Mucosa of rectum (tissue), 2 donors: Measurements from ENCODE around the gene RFX8.
A peak's percentile ranks its signal among the peaks of the same experiment; 100 is the strongest.

Experiments
- H3K27ac ChIP-seq, 2 donors: one replicate each; pipeline ENCODE4 v1.7.0; 2013; ENCODE audit warnings: inconsistent platforms in 2 of 2, low read depth in 2 of 2, low read length in 2 of 2
- H3K27me3 ChIP-seq, 2 donors: one replicate each; pipeline ENCODE4 v1.7.0; 2013; ENCODE audit warnings: low read length in 2 of 2; ENCODE audit not compliant: control insufficient read depth in 2 of 2, insufficient read depth in 2 of 2
- H3K36me3 ChIP-seq, 2 donors: one replicate each; pipeline ENCODE4 v1.7.0; 2013; ENCODE audit warnings: low read length in 2 of 2; ENCODE audit not compliant: control insufficient read depth in 2 of 2, insufficient read depth in 2 of 2
- H3K4me1 ChIP-seq, 2 donors: one replicate each; pipeline ENCODE4 v1.7.0; 2013; ENCODE audit warnings: low read length in 2 of 2, mild to moderate bottlenecking in 1 of 2; ENCODE audit not compliant: control insufficient read depth in 2 of 2, insufficient read depth in 2 of 2
- H3K4me3 ChIP-seq, 2 donors: one replicate each; pipeline ENCODE4 v1.7.0; 2013; ENCODE audit warnings: low read length in 2 of 2
- H3K9ac ChIP-seq, 2 donors: one replicate each; pipeline ENCODE4 v1.7.0; 2013; ENCODE audit warnings: low read length in 2 of 2, low read depth in 1 of 2, mild to moderate bottlenecking in 1 of 2
- H3K9me3 ChIP-seq, 2 donors: one replicate each; pipeline ENCODE4 v1.7.0; 2013; ENCODE audit warnings: low read length in 2 of 2; ENCODE audit not compliant: control insufficient read depth in 2 of 2
- donor health status: healthy.
- donor health status: Normal muscosa, but diverticular disease.

RFX8 gene

DNA sequence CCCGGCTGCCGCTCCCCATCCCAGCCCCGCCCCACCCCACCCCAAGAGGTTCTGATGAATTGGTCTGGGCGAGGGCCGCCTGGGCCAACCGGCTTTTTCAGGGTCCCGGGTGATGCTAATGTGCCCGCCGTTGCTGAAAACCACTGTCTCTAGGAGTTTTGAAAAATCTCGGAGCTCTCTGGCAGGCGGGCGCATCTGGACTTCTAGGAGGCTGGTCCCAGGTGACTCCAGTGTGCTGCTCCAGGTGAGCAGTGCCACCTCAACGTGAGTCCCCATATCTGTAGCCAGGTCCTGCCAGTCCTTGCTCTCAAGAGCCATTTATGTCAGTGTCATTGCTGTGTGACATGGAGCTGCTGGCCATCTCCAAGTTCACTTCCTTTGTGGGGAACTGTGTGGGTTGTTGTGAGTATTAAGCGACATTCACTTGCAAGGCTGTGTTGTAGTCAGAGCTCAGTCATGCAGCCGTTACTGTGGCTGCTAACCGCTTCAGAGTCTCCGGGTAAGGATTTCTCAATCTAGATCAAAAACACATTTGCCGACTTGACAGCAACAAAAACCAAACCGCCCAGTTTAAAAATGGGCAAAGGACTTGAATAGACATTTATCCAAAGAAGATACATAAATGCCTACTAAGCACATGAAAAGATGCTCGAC lies at the start of gene RFX8:
RFX8 (minus strand) TSS at position 382 of the 654 bp plus-strand sequence. CDS start 8,264 bp downstream, outside the sequence.
- Histone ChIP-seq H3K27ac (no peak within 1 kb of the TSS), H3K4me1 (peaks cover 0 to 3% of the 10 kb centered on the region in 2 donors), H3K9ac (peak within 1 kb of the TSS in 1 of 2 donors; percentile 45), H3K9me3 (no peaks in the 10 kb centered on the region), H3K36me3 (no peaks in the 10 kb centered on the region), H3K27me3 (peaks cover 0 to 10% of the 10 kb centered on the region in 2 donors), H3K4me3 (peak within 1 kb of the TSS; percentile 46 to 57)

GRCh38 chr2:101521487-101521886 lies 46.6 kb upstream of the RFX8 start:
- no peak overlapping the region for H3K27ac ChIP-seq
- H3K9me3 ChIP-seq: peaks cover 0 to 3% of the 10 kb centered on the region in 2 donors
- H3K36me3 ChIP-seq: no peaks in the 10 kb centered on the region

DNA sequence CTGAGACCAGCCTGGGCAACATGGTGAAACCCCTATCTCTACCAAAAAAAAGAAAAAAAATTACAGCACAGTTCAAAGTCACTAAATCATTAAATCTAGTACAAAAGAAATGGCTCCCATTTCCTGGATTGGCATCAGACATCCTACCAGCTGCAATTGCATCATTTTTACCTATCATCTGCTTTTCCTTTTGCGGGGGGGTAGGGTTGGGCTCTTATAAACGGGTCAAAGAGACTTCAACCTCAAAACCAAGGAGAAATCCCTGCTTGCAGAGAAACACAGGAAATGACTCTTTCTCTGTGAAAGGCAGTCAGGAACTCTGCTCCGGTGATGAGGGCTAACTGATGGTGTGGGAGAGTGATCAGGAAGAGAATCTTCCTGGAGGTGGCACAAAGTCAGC lies 45.3 kb upstream of the RFX8 start:
- no peak overlapping the region for H3K4me3 ChIP-seq
- H3K36me3 ChIP-seq: no peaks in the 10 kb centered on the region
- H3K27ac ChIP-seq: no peak overlapping the region
- no peaks in the 10 kb centered on the region for H3K4me1 ChIP-seq
- no peak overlapping the region for H3K9ac ChIP-seq
- H3K9me3 ChIP-seq: peaks cover 0 to 3% of the 10 kb centered on the region in 2 donors
- no peaks in the 10 kb centered on the region for H3K27me3 ChIP-seq

More at GRCh38 chr2:101521487-101521886, 46.6 kb upstream of the RFX8 start:
- Histone ChIP-seq H3K4me3 (no peak overlapping the region), H3K9ac (no peak overlapping the region), H3K4me1 (no peaks in the 10 kb centered on the region), H3K27me3 (no peaks in the 10 kb centered on the region)

- H3K27me3 ChIP-seq: no peaks in the 10 kb centered on the region
- no peak overlapping the region for H3K9ac ChIP-seq
- H3K9me3 ChIP-seq: peaks cover 0 to 3% of the 10 kb centered on the region in 2 donors
- H3K4me3 ChIP-seq: no peak overlapping the region
- H3K36me3 ChIP-seq: no peaks in the 10 kb centered on the region
- no peak overlapping the region for H3K27ac ChIP-seq
- H3K4me1 ChIP-seq: no peaks in the 10 kb centered on the region
Observed at GRCh38 chr2:101518578-101519492, 43.9 kb upstream of the RFX8 start.

DNA sequence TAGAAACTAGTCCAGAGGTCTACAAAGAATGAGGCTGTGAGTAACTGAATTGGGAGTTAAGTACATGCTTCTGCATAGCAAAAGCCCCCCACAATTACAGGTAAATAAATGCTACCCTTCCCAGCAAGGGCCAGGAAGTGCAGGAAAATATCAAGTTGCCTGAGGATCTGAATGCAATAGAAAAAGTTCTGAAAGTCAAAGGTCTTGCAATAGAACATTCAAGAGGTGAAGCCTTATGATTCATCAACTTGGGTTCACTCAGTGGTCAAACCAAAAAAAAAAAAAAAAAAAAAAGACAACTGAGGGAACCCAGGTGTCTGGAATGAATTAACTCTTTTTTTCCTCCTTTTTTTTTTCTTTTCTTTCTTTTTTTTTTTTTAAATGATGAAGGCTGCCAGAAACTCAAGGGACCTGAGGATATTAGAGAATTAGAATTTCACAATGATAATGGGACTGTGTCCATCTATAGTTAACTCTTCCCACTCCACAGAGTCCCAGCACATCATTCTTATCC lies 42.9 kb upstream of the RFX8 start:
- Histone ChIP-seq H3K9me3 (peaks cover 0 to 3% of the 10 kb centered on the region in 2 donors), H3K9ac (no peak overlapping the region), H3K36me3 (no peaks in the 10 kb centered on the region), H3K4me3 (no peak overlapping the region), H3K27me3 (no peaks in the 10 kb centered on the region), H3K27ac (no peak overlapping the region), H3K4me1 (no peaks in the 10 kb centered on the region)

DNA sequence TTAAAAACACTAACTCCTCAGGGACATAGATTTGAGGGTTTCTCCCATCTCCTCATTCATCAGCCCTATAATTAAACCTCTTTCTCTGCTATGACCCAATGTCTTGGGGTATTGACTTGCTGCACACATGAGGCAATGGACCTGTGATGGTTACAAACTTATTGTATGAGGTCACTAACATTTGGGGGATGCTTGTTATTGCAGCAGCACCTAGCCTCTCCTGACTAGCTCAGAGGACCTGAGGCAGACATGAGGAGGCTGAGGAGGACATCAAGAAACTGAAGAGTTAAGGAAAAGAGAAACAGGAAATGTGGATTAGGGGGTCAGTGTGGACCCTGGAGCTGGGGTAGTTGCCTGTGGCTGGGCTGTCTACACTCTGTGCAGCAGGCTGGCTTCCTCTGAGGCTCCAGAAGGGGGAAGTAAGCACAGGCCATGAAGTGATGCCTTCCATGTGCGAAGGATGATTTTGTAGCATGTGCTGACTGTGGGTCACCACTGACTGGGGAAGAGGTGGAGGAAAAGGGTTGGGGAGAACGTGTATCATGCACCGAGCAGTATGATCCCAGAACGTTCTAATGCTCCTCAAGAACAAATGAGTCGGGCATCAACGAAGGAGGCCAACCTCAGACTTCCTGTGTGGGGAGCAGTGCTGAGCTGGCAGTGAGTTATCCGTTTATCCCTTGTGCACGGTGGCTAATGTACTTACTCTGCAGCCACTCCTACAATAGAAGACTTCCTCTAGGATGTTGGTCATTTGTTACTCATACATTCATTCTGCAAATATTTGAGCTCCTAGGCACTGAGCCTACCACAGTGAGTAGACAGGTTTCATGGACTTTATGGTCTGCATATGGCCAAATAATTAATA lies 42.1 kb upstream of the RFX8 start:
- Histone ChIP-seq H3K4me1 (no peaks in the 10 kb centered on the region), H3K9ac (no peak overlapping the region), H3K36me3 (no peaks in the 10 kb centered on the region), H3K27me3 (no peaks in the 10 kb centered on the region), H3K27ac (no peak overlapping the region), H3K9me3 (peaks cover 0 to 3% of the 10 kb centered on the region in 2 donors), H3K4me3 (no peak overlapping the region)

DNA sequence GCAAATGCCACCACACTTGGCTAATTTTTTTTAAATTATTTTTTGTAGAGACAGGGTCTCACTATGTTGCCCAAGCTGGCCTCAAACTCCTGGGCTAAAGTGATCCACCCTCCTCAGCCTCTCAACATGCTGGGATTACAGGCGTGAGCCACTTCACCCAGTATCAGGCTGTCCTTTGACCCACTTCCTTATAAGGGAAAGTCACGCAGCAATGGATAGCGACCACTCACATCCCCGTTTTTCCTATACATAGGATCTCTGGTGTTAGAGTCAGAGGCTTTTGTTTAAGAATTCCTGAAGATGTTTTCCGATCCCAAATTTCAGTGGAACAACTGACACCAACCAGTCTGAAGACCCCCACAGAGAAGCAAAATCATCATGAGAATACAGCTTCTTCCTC lies 41.4 kb upstream of the RFX8 start:
- H3K4me1 ChIP-seq: no peaks in the 10 kb centered on the region

DNA sequence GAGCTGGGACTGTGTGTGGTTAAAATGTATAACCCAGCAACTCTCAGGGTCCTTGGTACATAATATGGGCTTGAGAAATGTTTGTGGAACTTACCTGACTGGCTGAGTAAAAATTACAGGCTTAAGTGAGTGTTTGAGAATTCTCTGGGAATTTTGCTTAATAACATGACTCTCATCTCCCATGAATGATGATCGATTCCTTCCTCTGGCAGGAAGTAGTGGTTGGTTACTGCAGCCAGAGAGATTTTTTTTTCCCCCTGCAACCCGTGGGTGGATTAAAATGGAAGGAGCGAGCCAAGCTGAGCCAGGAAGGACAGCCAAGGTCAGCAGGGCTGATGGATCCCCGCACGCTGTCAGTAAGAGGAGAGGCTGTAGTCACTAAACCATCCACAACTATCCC lies 40.6 kb upstream of the RFX8 start:
- Histone ChIP-seq H3K9me3 (peaks cover 0 to 3% of the 10 kb centered on the region in 2 donors), H3K9ac (no peak overlapping the region), H3K4me3 (no peak overlapping the region), H3K4me1 (no peaks in the 10 kb centered on the region), H3K36me3 (no peaks in the 10 kb centered on the region), H3K27ac (no peak overlapping the region), H3K27me3 (no peaks in the 10 kb centered on the region)

More for the DNA sequence above, 41.4 kb upstream of the RFX8 start:
- Histone ChIP-seq H3K27ac (no peak overlapping the region), H3K9ac (no peak overlapping the region), H3K4me3 (no peak overlapping the region), H3K36me3 (no peaks in the 10 kb centered on the region), H3K9me3 (peaks cover 0 to 3% of the 10 kb centered on the region in 2 donors), H3K27me3 (no peaks in the 10 kb centered on the region)

GRCh38 chr2:101512993-101513392 lies 38.1 kb upstream of the RFX8 start:
- H3K27ac ChIP-seq: no peak overlapping the region
- H3K4me3 ChIP-seq: no peak overlapping the region
- no peak overlapping the region for H3K9ac ChIP-seq
- H3K36me3 ChIP-seq: no peaks in the 10 kb centered on the region
- peaks cover 0 to 3% of the 10 kb centered on the region in 2 donors for H3K9me3 ChIP-seq
- no peaks in the 10 kb centered on the region for H3K27me3 ChIP-seq
- H3K4me1 ChIP-seq: no peaks in the 10 kb centered on the region
